Measurements from ENCODE around the gene SFMBT2.

DNA sequence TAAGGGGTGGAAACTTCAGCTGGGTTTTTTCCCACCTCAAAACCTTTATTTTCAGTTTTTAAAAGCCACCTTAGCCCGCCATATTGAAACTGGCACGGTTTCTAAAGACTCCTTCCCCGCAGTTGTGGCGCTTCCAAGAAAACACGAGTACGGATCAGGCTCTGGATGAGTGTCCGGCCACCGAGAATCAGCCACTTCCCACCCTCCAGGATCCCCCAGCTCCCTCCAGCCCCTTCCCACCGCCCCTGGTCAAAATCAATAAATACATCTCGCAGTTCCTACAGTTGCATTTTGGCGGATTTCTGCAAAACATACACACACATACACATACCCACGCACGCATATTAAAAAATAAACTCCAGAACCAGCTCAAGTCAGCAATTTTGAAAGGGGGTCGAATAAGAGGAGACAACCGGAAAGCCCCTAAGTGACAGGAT, 1.1 kb downstream of the SFMBT2 start:
- TF ChIP-seq, protein P1, sequence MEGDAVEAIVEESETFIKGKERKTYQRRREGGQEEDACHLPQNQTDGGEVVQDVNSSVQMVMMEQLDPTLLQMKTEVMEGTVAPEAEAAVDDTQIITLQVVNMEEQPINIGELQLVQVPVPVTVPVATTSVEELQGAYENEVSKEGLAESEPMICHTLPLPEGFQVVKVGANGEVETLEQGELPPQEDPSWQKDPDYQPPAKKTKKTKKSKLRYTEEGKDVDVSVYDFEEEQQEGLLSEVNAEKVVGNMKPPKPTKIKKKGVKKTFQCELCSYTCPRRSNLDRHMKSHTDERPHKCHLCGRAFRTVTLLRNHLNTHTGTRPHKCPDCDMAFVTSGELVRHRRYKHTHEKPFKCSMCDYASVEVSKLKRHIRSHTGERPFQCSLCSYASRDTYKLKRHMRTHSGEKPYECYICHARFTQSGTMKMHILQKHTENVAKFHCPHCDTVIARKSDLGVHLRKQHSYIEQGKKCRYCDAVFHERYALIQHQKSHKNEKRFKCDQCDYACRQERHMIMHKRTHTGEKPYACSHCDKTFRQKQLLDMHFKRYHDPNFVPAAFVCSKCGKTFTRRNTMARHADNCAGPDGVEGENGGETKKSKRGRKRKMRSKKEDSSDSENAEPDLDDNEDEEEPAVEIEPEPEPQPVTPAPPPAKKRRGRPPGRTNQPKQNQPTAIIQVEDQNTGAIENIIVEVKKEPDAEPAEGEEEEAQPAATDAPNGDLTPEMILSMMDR (IDR thresholded peaks at IDR 0.05) = no peak
- no peak for TF ChIP-seq POLR2A (IDR thresholded peaks at IDR 0.05)
